Osteocyte (in vitro differentiated cells): ENCODE results near the gene OR6M1. TPM values are rescaled to one million over a fixed set of nuclear protein-coding genes. Genes with fewer than 3 reads are reported as not detected.

ENCODE experiments used
- DNase-seq: peaks from one replicate; pipeline ENCODE4 v3.0.0; 2021; ENCODE audit warnings: mixed read lengths; ENCODE audit not compliant: unreplicated experiment; ENCODE audit errors: extremely low spot score
- H3K27ac Mint-ChIP-seq: one replicate; pipeline ENCODE4 v1.8.0; 2021; ENCODE audit warnings: mild to moderate bottlenecking, mixed read lengths; ENCODE audit not compliant: unreplicated experiment
- H3K27me3 Mint-ChIP-seq: one replicate; pipeline ENCODE4 v1.8.0; 2021; ENCODE audit warnings: mixed read lengths; ENCODE audit not compliant: unreplicated experiment
- H3K36me3 Mint-ChIP-seq: one replicate; pipeline ENCODE4 v1.8.0; 2021; ENCODE audit warnings: mixed read lengths; ENCODE audit not compliant: unreplicated experiment
- H3K4me1 Mint-ChIP-seq: one replicate; pipeline ENCODE4 v1.8.0; 2021; ENCODE audit warnings: mixed read lengths; ENCODE audit not compliant: unreplicated experiment
- H3K4me3 Mint-ChIP-seq: one replicate; pipeline ENCODE4 v1.8.0; 2021; ENCODE audit warnings: mild to moderate bottlenecking, moderate library complexity, mixed read lengths; ENCODE audit not compliant: unreplicated experiment
- H3K9me3 Mint-ChIP-seq: one replicate; pipeline ENCODE4 v1.8.0; 2021; ENCODE audit warnings: mixed read lengths; ENCODE audit not compliant: unreplicated experiment
- total RNA-seq: library from RNA; stranded (reverse); gene quantifications from 2 replicates; pipeline ENCODE4 v1.2.1, GENCODE V29; 2021
- TF ChIP-seq, protein P1 (sequence below): fragments of 200-600 bp; sonication (generic); IDR thresholded peaks from 2 replicates; pipeline ENCODE4 v1.5.0; 2021; ENCODE audit warnings: antibody characterized with exemption, mild to moderate bottlenecking, moderate library complexity

Gene OR6M1
- total RNA-seq, 1 donor from 2014 or later, result not detected

DNA sequence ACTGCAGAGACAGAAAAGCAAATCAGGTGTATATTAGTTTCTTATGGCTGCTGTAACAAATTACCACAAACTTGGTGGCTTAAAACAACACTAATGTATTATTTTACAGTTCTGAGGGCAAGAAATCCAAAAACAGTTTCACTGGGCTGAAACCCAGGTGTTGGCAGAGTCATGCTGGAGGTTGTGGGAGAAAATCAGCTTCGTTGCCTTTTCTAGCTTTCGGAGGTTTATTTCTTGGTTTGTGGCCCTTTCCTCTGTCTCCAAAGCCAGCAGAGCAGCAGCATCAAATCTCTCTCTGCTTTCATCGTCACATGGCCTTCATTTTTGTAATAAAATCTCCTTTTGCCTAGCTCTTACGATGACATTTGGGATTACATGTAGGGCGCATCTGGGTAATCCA, 33.0 kb upstream of the OR6M1 start:
- no peaks in the 10 kb centered on the region for H3K4me1 Mint-ChIP-seq

DNA sequence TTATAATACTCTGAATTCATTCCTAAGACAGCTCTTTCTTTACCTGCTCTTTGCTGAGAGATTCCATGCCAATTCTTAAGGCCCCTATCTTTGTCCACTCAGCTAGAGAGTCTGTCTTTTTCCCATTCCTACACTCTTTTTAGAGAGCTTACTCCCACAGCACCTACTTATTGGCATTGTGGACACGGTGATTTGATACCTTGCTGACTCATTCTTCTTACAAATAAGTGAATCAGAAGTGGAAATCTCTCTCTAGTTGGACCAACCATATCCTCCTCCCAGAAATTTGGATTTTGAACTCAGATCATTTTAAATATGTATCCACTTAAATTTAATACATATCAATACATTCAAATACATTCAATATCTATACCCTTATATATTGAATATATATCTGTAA, 32.5 kb upstream of the OR6M1 start:
- TF ChIP-seq, protein P1, sequence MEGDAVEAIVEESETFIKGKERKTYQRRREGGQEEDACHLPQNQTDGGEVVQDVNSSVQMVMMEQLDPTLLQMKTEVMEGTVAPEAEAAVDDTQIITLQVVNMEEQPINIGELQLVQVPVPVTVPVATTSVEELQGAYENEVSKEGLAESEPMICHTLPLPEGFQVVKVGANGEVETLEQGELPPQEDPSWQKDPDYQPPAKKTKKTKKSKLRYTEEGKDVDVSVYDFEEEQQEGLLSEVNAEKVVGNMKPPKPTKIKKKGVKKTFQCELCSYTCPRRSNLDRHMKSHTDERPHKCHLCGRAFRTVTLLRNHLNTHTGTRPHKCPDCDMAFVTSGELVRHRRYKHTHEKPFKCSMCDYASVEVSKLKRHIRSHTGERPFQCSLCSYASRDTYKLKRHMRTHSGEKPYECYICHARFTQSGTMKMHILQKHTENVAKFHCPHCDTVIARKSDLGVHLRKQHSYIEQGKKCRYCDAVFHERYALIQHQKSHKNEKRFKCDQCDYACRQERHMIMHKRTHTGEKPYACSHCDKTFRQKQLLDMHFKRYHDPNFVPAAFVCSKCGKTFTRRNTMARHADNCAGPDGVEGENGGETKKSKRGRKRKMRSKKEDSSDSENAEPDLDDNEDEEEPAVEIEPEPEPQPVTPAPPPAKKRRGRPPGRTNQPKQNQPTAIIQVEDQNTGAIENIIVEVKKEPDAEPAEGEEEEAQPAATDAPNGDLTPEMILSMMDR, result no peak
- Mint-ChIP-seq H3K4me1 (no peaks in the 10 kb centered on the region), H3K27ac (no peak overlapping the region), H3K9me3 (no peaks in the 10 kb centered on the region), H3K27me3 (no peaks in the 10 kb centered on the region), H3K36me3 (no peaks in the 10 kb centered on the region), H3K4me3 (no peak overlapping the region)
- DNase-seq, result no peak

More for the DNA sequence above, 33.0 kb upstream of the OR6M1 start:
- no peaks in the 10 kb centered on the region for H3K36me3 Mint-ChIP-seq
- H3K9me3 Mint-ChIP-seq, result no peaks in the 10 kb centered on the region
- no peaks in the 10 kb centered on the region for H3K27me3 Mint-ChIP-seq
- no peak overlapping the region for H3K27ac Mint-ChIP-seq
- TF ChIP-seq, protein P1, result no peak
- DNase-seq, result no peak
- H3K4me3 Mint-ChIP-seq, result no peak overlapping the region

DNA sequence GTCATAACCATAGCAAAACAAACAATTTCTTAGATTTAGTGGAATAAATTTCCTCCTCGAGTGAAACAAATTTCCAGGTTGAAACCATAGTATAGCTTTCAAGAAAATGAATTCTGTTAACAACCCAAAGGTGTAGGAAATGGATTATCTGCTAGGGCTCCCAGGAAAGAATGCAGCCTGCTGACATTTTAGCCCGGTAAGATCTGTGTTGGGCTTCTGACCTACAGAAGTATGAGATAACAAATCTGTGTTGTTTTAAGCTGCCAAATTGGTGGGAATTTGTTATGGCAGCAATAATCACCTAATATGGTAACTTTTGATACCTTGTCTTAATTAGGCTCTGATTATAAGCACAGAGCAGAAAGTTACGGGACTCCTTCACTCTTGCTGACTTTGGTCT, 32.0 kb upstream of the OR6M1 start:
- H3K27ac Mint-ChIP-seq, result no peak overlapping the region
- no peaks in the 10 kb centered on the region for H3K9me3 Mint-ChIP-seq
- TF ChIP-seq, protein P1, result no peak
- H3K27me3 Mint-ChIP-seq, result no peaks in the 10 kb centered on the region
- no peak overlapping the region for H3K4me3 Mint-ChIP-seq
- no peak for DNase-seq
- no peaks in the 10 kb centered on the region for H3K36me3 Mint-ChIP-seq
- H3K4me1 Mint-ChIP-seq, result no peaks in the 10 kb centered on the region

DNA sequence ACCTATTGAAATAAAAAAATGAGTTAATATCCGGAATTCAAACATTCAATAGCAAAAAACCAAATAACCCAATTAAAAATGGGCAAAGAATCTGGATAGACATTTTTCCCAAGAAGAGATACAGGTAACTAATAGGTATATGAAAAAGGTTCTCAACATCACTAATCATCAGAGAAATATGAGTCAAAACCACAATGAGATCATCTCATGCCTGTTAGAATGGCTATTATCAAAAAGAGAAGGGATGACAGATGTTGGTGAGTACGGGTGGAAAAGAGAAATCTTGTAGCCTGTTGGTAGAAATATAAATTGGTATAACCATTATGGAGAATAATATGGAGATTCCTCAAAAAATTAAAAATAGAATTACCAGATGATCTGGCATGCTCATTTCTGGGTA, 26.9 kb upstream of the OR6M1 start:
- Mint-ChIP-seq H3K4me1 (no peaks in the 10 kb centered on the region), H3K27me3 (no peaks in the 10 kb centered on the region), H3K4me3 (no peak overlapping the region), H3K9me3 (peaks cover 3% of the 10 kb centered on the region), H3K36me3 (no peaks in the 10 kb centered on the region), H3K27ac (no peak overlapping the region)
- TF ChIP-seq, protein P1, result no peak
- DNase-seq, result no peak

DNA sequence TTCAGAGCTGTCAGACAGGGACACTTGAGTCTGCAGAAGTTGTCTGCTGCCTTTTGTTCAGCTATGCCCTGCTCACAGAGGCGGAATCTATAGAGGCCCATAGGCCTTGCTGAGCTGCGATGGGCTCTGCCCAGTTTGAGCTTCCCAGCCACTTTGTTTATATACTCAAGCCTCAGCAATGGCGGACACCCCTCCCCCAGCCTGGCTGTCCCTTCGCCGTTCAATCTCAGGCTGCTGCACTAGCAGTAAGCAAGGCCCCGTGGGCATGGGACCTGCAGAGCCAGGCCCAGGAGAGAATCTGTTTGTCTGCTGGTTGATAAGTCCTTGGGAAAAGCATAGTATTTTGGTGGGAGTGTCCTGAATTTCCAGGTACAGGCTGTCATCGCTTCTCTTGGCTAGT, 23.6 kb upstream of the OR6M1 start:
- TF ChIP-seq, protein P1, result no peak
- Mint-ChIP-seq H3K27ac (no peak overlapping the region), H3K36me3 (no peaks in the 10 kb centered on the region), H3K27me3 (no peaks in the 10 kb centered on the region), H3K9me3 (peaks cover 3% of the 10 kb centered on the region), H3K4me3 (no peak overlapping the region), H3K4me1 (no peaks in the 10 kb centered on the region)
- no peak for DNase-seq
